ENCODE results near the gene SIK3.
A peak's percentile ranks its signal among the peaks of the same experiment; 100 is the strongest.

SIK3 gene

DNA sequence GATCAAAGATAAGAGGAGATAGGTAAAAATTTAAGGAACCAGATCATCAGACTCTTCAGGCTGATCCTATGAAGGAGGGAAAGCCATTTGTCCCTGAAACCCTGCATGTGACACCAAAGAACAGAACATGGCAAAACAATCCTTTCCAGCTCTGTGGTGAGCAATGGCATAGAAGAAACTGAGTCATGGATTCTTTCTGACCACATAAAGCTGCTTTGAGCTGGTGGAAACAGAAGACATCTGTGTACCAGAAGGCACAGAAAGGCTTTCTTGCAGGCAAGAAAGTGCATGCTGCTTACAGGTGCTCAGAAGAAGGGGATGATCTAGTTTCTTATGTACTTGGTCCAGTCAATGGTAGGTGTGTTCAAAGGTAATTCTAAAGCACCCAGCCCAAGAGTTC is 215.8 kb downstream of the SIK3 start:
- H3K4me3 ChIP-seq (ENCODE audit: low read depth, low read length): no peak overlapping the region
- TF ChIP-seq POLR2A (IDR thresholded peaks at IDR 0.05; ENCODE audit: extremely low read depth, insufficient read length): no peak
- TF ChIP-seq, protein P1, sequence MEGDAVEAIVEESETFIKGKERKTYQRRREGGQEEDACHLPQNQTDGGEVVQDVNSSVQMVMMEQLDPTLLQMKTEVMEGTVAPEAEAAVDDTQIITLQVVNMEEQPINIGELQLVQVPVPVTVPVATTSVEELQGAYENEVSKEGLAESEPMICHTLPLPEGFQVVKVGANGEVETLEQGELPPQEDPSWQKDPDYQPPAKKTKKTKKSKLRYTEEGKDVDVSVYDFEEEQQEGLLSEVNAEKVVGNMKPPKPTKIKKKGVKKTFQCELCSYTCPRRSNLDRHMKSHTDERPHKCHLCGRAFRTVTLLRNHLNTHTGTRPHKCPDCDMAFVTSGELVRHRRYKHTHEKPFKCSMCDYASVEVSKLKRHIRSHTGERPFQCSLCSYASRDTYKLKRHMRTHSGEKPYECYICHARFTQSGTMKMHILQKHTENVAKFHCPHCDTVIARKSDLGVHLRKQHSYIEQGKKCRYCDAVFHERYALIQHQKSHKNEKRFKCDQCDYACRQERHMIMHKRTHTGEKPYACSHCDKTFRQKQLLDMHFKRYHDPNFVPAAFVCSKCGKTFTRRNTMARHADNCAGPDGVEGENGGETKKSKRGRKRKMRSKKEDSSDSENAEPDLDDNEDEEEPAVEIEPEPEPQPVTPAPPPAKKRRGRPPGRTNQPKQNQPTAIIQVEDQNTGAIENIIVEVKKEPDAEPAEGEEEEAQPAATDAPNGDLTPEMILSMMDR (IDR thresholded peaks at IDR 0.05; ENCODE audit: low read depth, low read length): no peak
- TF ChIP-seq, protein P2, sequence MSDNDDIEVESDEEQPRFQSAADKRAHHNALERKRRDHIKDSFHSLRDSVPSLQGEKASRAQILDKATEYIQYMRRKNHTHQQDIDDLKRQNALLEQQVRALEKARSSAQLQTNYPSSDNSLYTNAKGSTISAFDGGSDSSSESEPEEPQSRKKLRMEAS (IDR thresholded peaks at IDR 0.05; ENCODE audit: low read depth, low read length): no peak
- no peak for TF ChIP-seq MYC (IDR thresholded peaks at IDR 0.05; ENCODE audit: low read depth, low read length)
- no peak for DNase-seq (ENCODE audit: low read depth)

DNA sequence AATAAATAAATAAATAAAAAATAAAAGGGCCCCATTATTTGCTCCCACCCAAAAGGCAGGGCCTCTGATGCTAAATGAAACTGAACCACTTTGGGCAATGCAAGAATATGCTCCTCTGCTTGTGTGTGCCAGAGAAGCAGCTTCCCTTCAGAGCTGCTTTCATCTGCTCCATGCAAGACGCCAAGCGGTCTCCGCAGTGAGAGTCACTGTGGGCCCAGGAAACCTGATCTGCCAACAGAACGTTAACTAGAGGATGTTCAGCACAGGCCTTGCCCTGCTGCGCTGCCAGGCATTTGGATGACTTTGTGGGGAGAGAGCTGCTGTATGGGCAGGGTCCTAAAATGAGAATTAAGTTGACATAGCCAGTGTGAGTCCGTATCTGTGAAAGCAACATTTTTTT is 217.1 kb downstream of the SIK3 start:
- TF ChIP-seq, protein P1 (IDR thresholded peaks at IDR 0.05; ENCODE audit: low read depth, low read length): no peak
- no peak for TF ChIP-seq MYC (IDR thresholded peaks at IDR 0.05; ENCODE audit: low read depth, low read length)
- TF ChIP-seq, protein P2 (IDR thresholded peaks at IDR 0.05; ENCODE audit: low read depth, low read length): no peak
- no peak for TF ChIP-seq POLR2A (IDR thresholded peaks at IDR 0.05; ENCODE audit: extremely low read depth, insufficient read length)
- H3K4me3 ChIP-seq (ENCODE audit: low read depth, low read length): no peak overlapping the region
- DNase-seq (ENCODE audit: low read depth): no peak

DNA sequence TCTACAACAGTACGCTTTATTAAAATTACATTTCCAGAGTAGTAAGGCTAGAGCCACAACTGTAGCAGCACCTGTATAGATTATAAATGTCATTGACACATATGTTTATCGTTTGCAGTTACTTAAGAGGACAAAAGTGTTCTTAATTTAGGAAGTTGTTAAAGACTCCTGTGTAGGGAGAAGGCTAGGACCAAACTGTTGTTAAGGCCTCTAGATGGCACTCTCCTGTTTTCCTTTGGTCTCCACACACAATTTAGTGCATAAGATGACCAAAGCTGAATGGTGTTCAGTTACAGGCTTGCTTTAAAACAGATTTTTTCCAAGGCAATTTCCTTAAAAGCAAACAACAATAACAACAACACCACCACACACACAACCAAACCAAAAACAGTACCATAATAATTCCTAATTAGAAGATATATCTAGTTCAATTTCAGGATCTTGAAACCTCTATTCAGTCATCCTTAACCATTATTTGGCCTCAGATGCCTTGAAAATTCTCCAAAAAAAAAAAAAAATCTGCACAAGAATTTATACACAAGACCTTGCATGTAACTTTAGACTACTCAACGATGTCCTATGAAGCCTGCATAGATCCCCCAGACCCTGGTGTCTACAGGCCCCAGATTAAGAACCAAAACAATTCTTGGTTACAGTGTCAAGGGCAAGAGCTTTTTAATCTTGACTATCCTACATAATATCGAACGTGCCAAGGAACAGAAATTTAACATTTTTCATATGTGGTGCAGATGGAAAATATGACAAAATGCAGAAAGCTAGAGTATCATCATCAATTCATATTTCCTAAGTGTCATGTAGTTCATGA is 218.2 kb downstream of the SIK3 start:
- peak; percentile 83 for DNase-seq (ENCODE audit: low read depth)
- no peak overlapping the region for H3K4me3 ChIP-seq (ENCODE audit: low read depth, low read length)
- TF ChIP-seq MYC (IDR thresholded peaks at IDR 0.05; ENCODE audit: low read depth, low read length): 0 out of 2 replicates have a peak, but pooled peaks have one; percentile 26
- TF ChIP-seq, protein P1 (IDR thresholded peaks at IDR 0.05; ENCODE audit: low read depth, low read length): peak; percentile 70
- no peak for TF ChIP-seq POLR2A (IDR thresholded peaks at IDR 0.05; ENCODE audit: extremely low read depth, insufficient read length)

DNA sequence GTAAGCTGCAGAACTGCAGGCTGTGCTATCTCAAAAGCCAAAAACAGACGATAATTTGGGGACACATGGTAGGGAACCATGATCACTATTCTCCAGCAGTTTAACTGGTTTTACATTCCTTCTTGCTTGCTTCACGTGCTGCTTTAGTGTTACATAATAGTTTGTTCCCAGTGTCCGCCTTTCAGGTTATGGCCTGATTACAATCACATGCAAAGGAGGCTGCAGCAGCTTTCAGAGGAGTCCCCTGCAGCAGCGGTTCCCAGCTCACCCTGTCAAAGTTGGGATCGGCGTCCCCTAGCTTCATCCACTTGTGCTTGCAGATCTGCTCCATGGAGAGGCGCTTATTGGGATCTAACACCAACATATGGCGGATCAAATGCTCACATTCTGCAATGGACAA is 221.6 kb downstream of the SIK3 start:
- H3K4me3 ChIP-seq (ENCODE audit: low read depth, low read length): no peak overlapping the region
- no peak for DNase-seq (ENCODE audit: low read depth)
- TF ChIP-seq, protein P1 (IDR thresholded peaks at IDR 0.05; ENCODE audit: low read depth, low read length): no peak

DNA sequence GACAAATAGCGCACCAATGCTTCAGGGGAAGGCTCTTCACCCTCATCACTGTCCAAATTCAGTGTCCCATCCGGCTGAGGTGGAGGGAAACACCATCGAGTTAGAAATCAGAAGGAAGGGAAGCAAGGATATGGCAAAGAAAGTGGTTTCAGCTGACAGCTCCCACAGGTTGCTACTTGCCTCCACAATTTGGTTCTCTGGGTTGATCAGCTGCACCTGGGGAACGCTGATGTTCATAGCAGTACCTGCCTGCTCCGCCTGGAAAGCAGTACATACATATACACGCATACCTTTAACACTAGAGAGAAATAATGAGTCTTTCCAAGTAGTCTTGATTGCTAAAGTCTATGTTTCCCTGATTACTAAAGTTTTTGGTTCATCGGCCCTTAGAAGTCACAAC is 223.0 kb downstream of the SIK3 start:
- DNase-seq (ENCODE audit: low read depth): no peak
- H3K4me3 ChIP-seq (ENCODE audit: low read depth, low read length): no peak overlapping the region
- TF ChIP-seq, protein P1 (IDR thresholded peaks at IDR 0.05; ENCODE audit: low read depth, low read length): no peak

DNA sequence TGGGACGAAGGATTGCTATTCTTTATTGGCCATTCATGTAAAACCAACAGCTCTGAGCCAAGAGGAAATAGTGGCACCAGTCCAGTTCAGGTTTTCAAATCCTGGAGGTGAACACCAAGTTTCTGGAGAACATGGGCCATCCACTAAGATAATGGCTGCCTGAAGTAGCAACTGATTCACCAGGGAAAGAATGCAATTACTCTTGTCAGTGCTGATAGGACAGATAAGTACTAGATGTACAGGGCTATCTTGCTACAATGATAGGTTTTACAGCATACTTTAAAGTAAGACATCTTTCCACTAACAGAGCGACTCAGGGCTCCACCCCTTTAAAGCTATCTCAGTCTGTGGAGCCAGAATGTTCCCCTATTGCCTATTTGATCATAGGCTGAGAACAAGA is 224.0 kb downstream of the SIK3 start:
- TF ChIP-seq POLR2A (IDR thresholded peaks at IDR 0.05; ENCODE audit: extremely low read depth, insufficient read length) (no peak), MYC (IDR thresholded peaks at IDR 0.05; ENCODE audit: low read depth, low read length) (no peak)
- TF ChIP-seq, protein P2 (IDR thresholded peaks at IDR 0.05; ENCODE audit: low read depth, low read length): no peak
- TF ChIP-seq, protein P1 (IDR thresholded peaks at IDR 0.05; ENCODE audit: low read depth, low read length): no peak
- no peak for DNase-seq (ENCODE audit: low read depth)
- H3K4me3 ChIP-seq (ENCODE audit: low read depth, low read length): no peak overlapping the region
